Ovary (tissue), 9 donors: ENCODE results near the gene NT5DC3. TPM values are rescaled to one million over a fixed set of nuclear protein-coding genes. Genes with fewer than 3 reads are reported as not detected.

Experiments used
- DNase-seq, 5 donors: peaks; one replicate each; pipeline ENCODE4 v3.0.0-alpha.2; 2019 to 2020
- H3K27ac ChIP-seq, 2 donors: fragments of 200-600 bp; one replicate each; pipeline versions ENCODE4 v1.5.1 to v1.8.0; 2019 to 2022
- H3K27me3 ChIP-seq: fragments of 200-600 bp; one replicate; pipeline ENCODE4 v1.8.0; 2022
- H3K36me3 ChIP-seq: fragments of 200-600 bp; sonication (generic); one replicate; pipeline ENCODE4 v1.5.1; 2019
- H3K4me1 ChIP-seq: one replicate; pipeline ENCODE4 v1.8.1; 2013; ENCODE audit warnings: mild to moderate bottlenecking, moderate library complexity; ENCODE audit not compliant: insufficient read depth
- H3K4me3 ChIP-seq: fragments of 200-600 bp; sonication (generic); one replicate; pipeline ENCODE4 v1.5.1; 2017
- H3K9me3 ChIP-seq, 2 donors: fragments of 200-600 bp in 1 of 2; sonication (generic) in 1 of 2; one replicate each; pipeline versions ENCODE4 v1.5.1 to v1.8.1; 2013 to 2019; ENCODE audit warnings: mild to moderate bottlenecking in 1 of 2, moderate library complexity in 1 of 2
- EP300 ChIP-seq: sonication (generic); formaldehyde crosslinking; IDR thresholded peaks from one replicate; pipeline ENCODE4 v1.6.1; 2017; ENCODE audit warnings: antibody characterized with exemption
- POLR2A ChIP-seq: fragments of 450-650 bp; IDR thresholded peaks from one replicate; pipeline ENCODE4 v1.6.1; 2017; ENCODE audit warnings: antibody characterized with exemption, mild to moderate bottlenecking, moderate library complexity
- WGBS, 3 donors: extraction: QIAGEN DNeasy Blood & Tissue Kit in 1 of 3; methylation state at CpG; one replicate each; pipeline versions ENCODE4 v1.1.5 to v1.1.7; 2013 to 2017; 5-methylcytosine and 5-hydroxymethylcytosine counted together
- intact Hi-C, 4 donors: fragments of 100-400 bp; cut with DNase I; formaldehyde crosslinking; loops; one replicate each; pipeline versions ENCODE4 v1.11.0 to v1.15.1; 2022 to 2023
- polyA plus RNA-seq, 2 donors: library from polyadenylated mRNA; stranded (reverse); fragments of 200-250 nt in 1 of 2; fragments of 350-450 nt in 1 of 2; fragmentation: Illumina TruSeq in 1 of 2; extraction: RNeasy Lipid Tissue Mini Kit (QIAGEN cat#74804) in 1 of 2; gene quantifications; one replicate each; pipeline ENCODE4 v1.2.3, GENCODE V29; 2013 to 2014
- total RNA-seq, 7 donors: library from RNA; depleted of rRNA in 2 of 7; stranded (reverse); fragments of >200 nt in 2 of 7; fragmentation: NEBNext Ultra II Directional in 3 of 7; extraction: Animal tissue kit (Norgen Biotek cat#: 25700) in 3 of 7; gene quantifications; one replicate each; pipeline versions ENCODE4 v1.1.0 to v1.2.4, GENCODE V29; 2016 to 2023
- TF ChIP-seq, protein P1 (sequence below), 3 donors: fragments of 450-650 bp in 2 of 3; fragments of 200-600 bp in 1 of 3; IDR thresholded peaks; one replicate each; pipeline versions ENCODE4 v1.5.1 to v1.8.0; 2016 to 2022; ENCODE audit warnings: antibody characterized with exemption in 3 of 3, mild to moderate bottlenecking in 1 of 3
- donor health status: DM: no; HTN: no; CAD: no; lungs with moderate emphysema.
- donor health status: DM: no; HTN: no; CAD: no.
- donor health status: Bipolar disorder and iron deficiency.
- donor health status: DM: yes; HTN: yes; CAD: no.
- donor health status: DM: no; HTN: no; CAD: no.
- donor health status: DM: yes; HTN: yes; CAD: no.

Gene NT5DC3
- total and polyA plus RNA-seq, 9 donors = 1.8 to 9.3 (median 7.1) TPM

DNA sequence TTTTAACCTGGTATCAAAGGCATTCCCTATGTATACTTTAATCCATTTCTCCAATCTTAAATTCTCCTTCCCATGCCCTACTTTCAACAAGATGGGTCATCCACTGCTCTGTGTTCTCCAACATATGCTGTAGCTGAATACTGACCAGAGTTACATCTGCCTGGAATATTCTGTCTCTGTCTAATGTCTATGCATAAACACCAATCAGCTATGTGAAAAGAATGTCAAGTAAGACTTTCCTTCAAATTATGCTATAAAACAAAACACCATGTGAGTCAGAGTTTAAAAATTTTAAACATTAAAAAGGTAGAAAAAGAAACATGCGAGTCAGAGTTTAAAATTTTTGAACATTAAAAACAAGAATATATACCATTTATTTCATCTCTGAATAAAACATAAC is 19.3 kb downstream of the NT5DC3 start:
- TF ChIP-seq POLR2A = no peak
- no peak for TF ChIP-seq EP300
- TF ChIP-seq, protein P1, sequence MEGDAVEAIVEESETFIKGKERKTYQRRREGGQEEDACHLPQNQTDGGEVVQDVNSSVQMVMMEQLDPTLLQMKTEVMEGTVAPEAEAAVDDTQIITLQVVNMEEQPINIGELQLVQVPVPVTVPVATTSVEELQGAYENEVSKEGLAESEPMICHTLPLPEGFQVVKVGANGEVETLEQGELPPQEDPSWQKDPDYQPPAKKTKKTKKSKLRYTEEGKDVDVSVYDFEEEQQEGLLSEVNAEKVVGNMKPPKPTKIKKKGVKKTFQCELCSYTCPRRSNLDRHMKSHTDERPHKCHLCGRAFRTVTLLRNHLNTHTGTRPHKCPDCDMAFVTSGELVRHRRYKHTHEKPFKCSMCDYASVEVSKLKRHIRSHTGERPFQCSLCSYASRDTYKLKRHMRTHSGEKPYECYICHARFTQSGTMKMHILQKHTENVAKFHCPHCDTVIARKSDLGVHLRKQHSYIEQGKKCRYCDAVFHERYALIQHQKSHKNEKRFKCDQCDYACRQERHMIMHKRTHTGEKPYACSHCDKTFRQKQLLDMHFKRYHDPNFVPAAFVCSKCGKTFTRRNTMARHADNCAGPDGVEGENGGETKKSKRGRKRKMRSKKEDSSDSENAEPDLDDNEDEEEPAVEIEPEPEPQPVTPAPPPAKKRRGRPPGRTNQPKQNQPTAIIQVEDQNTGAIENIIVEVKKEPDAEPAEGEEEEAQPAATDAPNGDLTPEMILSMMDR (IDR thresholded peaks at IDR 0.05) = no peak
- DNase-seq = no peak
- Histone ChIP-seq H3K9me3 (no peaks in the 10 kb centered on the region), H3K36me3 (no peaks in the 10 kb centered on the region), H3K4me1 (peaks cover 3% of the 10 kb centered on the region), H3K27me3 (no peaks in the 10 kb centered on the region), H3K4me3 (no peak overlapping the region), H3K27ac (no peak overlapping the region)
- 38 to 81% (median 72%) methylated on average over 1 of the region's 1 CpG for WGBS, 3 donors
- intact Hi-C loops = no loop called here

DNA sequence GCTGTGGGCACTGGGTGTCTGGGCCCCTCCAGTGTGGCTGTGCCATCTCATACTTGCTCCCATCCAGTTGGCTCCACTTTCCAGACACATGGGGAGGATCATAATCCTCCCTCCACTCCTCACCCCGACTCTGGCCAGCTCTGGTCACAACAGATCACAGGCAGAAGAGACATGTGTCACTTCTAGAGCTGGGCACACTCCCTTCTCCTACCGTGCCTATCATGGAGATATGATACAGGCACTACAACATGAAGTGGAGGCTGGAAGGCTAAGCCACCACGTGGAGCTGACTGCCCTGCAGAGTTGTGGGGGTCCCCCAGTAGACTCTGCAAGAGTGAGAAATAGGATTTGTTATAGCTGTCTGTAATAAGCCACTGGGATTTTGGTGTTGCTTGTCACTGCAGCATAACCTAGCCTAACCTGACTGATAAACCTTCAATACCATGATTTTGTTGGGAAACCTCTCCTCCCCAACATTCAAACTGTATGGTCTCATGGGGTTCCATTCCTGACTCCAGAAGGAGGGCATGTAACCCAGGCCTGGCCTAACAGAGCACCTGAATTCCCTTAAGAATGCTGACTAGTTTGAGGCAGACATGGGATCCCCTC is 20.0 kb downstream of the NT5DC3 start:
- WGBS, 3 donors = 94 to 96% (median 95%) methylated on average over 3 of the region's 3 CpGs
- TF ChIP-seq POLR2A (no peak), EP300 (no peak)
- TF ChIP-seq, protein P1 (IDR thresholded peaks at IDR 0.05) = no peak
- no peaks in the 10 kb centered on the region for H3K27me3 ChIP-seq
- H3K27ac ChIP-seq = no peak overlapping the region
- no peaks in the 10 kb centered on the region for H3K9me3 ChIP-seq
- H3K4me1 ChIP-seq = peaks cover 3% of the 10 kb centered on the region
- H3K36me3 ChIP-seq = no peaks in the 10 kb centered on the region
- no peak overlapping the region for H3K4me3 ChIP-seq
- intact Hi-C loops = no loop called here
- DNase-seq = no peak

- Histone ChIP-seq H3K27ac (no peak overlapping the region), H3K4me1 (peaks cover 3% of the 10 kb centered on the region), H3K4me3 (no peak overlapping the region), H3K36me3 (no peaks in the 10 kb centered on the region), H3K27me3 (no peaks in the 10 kb centered on the region), H3K9me3 (no peaks in the 10 kb centered on the region)
- TF ChIP-seq EP300 (no peak), POLR2A (no peak)
- TF ChIP-seq, protein P1 (IDR thresholded peaks at IDR 0.05) = no peak
- intact Hi-C loops = no loop called here
- DNase-seq = no peak
These were observed 20.7 kb downstream of the NT5DC3 start for GRCh38 chr12:103820361-103820760.

- H3K36me3 ChIP-seq = no peaks in the 10 kb centered on the region
- no peak overlapping the region for H3K4me3 ChIP-seq
- H3K4me1 ChIP-seq = peaks cover 3% of the 10 kb centered on the region
- H3K27ac ChIP-seq = no peak overlapping the region
- 87 to 96% (median 92%) methylated on average over 2 of the region's 2 CpGs for WGBS, 3 donors
- no peaks in the 10 kb centered on the region for H3K27me3 ChIP-seq
- intact Hi-C loops = no loop called here
- H3K9me3 ChIP-seq = no peaks in the 10 kb centered on the region
- no peak for TF ChIP-seq EP300
- TF ChIP-seq POLR2A = no peak
- TF ChIP-seq, protein P1 (IDR thresholded peaks at IDR 0.05) = no peak
- DNase-seq = no peak
These were observed 21.1 kb downstream of the NT5DC3 start for GRCh38 chr12:103819892-103820291.
